DMS53 treated with DMSO at 0.1 percent for 48 hours (cell line): ENCODE results near the gene C17orf75.
"Not testable (repeated sequence)": the region's sequence is repeated elsewhere in the genome, so short reads cannot be mapped to it uniquely, and the experiment has no call there.

Experiments used
- DNase-seq: peaks from one replicate; lab custom pipeline; 2025; ENCODE audit not compliant: unreplicated experiment; lab: John Stamatoyannopoulos, UW

The C17orf75 gene, protein sequence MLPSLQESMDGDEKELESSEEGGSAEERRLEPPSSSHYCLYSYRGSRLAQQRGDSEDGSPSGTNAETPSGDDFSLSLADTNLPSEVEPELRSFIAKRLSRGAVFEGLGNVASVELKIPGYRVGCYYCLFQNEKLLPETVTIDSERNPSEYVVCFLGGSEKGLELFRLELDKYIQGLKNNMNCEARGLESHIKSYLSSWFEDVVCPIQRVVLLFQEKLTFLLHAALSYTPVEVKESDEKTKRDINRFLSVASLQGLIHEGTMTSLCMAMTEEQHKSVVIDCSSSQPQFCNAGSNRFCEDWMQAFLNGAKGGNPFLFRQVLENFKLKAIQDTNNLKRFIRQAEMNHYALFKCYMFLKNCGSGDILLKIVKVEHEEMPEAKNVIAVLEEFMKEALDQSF

GRCh38 chr17:32341857-32342602 is at the start of gene C17orf75:
C17orf75 (minus strand) TSS chr17:32342173; CDS start chr17:32342139, 34 bp downstream.
- peak; percentile 30 for DNase-seq

- no peak for DNase-seq
These were observed 46.9 kb upstream of the C17orf75 start for GRCh38 chr17:32388613-32389459.

- not testable (repeated sequence) for DNase-seq
These were observed 46.2 kb upstream of the C17orf75 start for GRCh38 chr17:32388128-32388527.

DNA sequence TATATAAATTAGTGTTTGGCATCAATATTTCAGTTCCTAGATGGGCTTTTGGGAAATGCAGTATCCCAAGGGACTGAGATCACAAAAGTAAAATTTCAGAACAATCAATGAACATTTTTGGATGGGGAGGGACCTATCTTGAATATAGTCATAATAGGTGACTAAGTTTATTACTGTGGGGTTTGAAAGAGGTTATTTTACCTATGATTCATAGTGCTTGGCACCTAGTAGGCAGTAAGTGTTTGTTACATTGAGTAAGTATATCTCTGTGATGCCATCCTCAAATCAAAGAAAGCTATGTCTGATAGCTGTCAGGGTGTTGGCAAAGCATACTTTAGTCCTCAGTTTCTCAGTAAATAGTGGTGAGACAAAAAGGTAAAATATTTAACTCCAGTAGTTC is 44.9 kb upstream of the C17orf75 start:
- DNase-seq: no peak

DNA sequence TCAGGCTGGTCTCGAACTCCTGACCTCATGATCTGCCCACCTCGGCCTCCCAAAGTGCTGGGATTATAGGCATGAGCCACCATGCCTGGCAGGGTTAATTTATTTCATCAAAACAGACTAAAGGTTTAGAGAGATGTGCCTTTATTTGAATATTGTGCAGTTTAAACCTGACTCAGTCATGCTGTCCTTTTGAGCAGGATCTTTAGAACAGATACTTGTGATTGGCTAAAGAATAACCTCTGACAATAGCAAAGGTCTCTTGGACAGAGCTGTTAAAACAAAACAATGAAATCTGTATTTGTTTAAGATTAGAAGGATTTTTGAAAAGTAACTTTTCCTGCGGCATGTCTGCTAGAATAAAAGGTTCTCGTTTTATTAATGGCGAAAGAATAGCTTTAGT is 44.0 kb upstream of the C17orf75 start:
- DNase-seq: no peak

- DNase-seq: no peak
These were observed 43.1 kb upstream of the C17orf75 start for GRCh38 chr17:32385121-32385520.

DNA sequence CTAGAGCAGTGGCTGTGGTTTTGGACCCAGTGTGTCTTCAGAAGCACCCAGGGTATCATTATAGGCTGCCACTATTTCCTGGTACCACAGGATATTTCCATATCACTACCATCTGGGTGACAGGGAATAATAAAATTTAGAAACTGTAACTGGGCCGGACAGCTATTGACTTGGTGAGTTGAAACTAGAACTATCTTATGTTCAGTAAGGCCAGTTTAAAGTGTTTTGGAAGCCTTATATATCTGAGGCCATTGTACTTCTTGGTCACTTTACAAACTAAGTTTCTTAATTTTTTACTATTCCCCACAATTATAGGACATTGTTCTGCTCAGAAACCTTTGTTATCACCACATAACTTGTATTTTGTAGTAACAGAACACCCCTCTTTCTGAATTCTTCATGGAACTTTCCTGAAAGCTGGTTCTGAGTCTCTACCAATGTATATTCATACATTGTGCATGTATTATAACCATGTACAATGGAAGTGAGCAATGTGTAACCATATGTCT is 42.0 kb upstream of the C17orf75 start:
- DNase-seq: no peak

GRCh38 chr17:32382526-32383223 is 40.7 kb upstream of the C17orf75 start:
- DNase-seq: no peak

DNA sequence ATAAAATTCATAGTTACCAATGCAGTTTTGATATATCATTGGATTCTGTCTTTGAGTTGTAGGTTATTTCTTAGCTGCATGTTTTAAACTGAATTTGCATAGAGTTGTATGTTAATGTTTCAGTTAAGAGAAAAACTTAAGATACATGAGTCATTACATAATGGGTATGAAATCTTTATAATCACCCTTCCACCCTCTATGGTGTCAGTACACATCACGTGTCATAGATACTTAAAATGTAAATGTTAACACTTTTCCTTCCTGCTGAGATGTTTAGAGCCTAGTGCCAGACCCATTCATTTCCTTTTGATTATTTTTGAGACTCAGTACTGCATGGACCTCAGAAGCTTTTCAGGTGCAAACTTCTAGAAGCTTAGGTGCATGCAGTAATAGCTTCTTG is 28.5 kb upstream of the C17orf75 start:
- DNase-seq: no peak

DNA sequence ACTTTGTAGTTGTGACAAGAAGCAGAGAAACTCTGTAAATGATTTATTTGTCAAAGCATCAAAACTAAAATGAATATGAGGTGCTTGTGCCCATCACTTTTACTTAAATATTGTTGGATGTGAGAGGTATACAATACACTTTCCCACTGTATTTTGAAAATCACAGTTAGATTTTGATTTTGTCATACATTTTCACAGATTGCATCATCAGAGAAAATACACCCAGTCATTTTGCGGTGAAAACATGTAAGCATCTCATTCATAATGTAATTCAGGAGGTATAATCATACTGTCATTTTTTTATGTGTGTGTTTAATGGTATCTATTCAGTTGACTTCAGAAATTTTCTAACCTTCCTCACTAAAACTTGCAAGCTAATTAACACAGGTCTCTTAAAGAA is 19.3 kb upstream of the C17orf75 start:
- DNase-seq: no peak

- DNase-seq: no peak
These were observed 15.6 kb upstream of the C17orf75 start for GRCh38 chr17:32357615-32358014.

DNA sequence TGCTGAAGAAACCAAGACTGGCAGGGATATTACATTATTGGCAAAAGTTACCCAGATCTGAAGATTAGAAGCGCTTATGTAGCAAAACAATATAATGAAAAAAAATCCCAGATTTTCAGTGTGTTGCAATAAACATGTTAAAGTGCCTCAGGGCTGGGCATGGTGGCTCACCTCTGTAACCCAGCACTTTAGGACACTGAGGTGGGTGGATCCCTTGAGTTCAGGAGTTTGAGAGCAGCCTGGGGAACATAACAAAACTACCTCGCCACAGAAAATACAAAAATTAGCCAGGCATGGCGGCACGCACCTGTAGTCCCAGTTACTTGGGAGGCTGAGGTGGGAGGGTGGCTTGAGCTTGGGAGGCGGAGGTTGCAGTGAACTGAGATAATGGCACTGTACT is 14.8 kb upstream of the C17orf75 start:
- no peak for DNase-seq

GRCh38 chr17:32356378-32356743 is 14.4 kb upstream of the C17orf75 start:
- DNase-seq: no peak

DNA sequence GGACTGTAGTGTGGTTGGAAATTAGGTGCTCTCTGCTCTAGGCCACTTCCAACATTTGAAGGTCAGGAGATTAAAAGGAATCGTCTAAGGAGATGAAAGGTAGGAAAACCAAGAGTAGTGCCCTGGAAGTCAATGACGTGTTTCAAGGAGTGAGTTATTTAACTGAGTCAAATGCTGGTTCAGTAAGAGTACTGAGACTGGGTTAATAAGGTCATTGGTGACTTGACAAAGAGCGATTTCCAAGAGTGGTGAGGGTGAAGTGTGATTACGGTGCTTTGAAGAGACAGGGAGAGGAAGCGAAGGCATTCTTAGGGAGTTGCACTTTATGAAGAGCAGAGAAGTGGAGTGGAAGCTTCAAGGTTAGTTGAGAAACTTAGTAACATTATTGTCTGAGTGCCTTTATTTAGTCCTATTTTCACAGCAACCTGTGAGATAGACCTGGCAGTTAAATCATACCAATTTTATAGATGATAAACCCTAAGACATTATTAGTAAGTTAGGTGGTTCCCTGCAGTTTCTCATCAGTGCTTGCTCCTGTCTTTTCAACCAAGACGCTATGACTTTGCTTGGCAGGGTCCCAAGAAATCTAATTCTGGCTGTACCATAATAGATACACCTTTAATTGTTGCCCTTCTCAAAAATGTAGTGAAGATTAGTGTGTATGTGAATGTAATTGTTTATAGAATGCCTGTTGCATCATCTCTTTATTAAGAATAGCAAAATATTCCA is 13.8 kb upstream of the C17orf75 start:
- no peak for DNase-seq

GRCh38 chr17:32352734-32353133 is 10.8 kb upstream of the C17orf75 start:
- DNase-seq: not testable (repeated sequence)

- DNase-seq: no peak
These were observed 8.9 kb upstream of the C17orf75 start for GRCh38 chr17:32350666-32351418.

GRCh38 chr17:32349854-32350665 is 8.1 kb upstream of the C17orf75 start, which contains the start of gene ZNF207:
ZNF207 (plus strand) TSS chr17:32350157; CDS start chr17:32350286, 129 bp downstream.
- DNase-seq: peak; percentile 82

- no peak for DNase-seq
These were observed 7.5 kb upstream of the C17orf75 start for GRCh38 chr17:32349503-32349853.

- DNase-seq: no peak
These were observed 6.5 kb upstream of the C17orf75 start for GRCh38 chr17:32348483-32348800.
